ENCODE measurements around the gene KCNQ4.

The KCNQ4 gene

GRCh38 chr1:40825996-40826395, 42.4 kb downstream of the KCNQ4 start:
- no peak overlapping the region for H3K4me3 ChIP-seq (ENCODE audit: low read depth, low read length)
- no peak for TF ChIP-seq CTCF (IDR thresholded peaks at IDR 0.05; ENCODE audit: low read depth, low read length, missing control alignments)
- no peak for DNase-seq (ENCODE audit: low read depth)
- in situ Hi-C loops (cut with HindIII; ENCODE audit: low sequenced_read_pairs): no loop called here

- no peak for TF ChIP-seq CTCF (IDR thresholded peaks at IDR 0.05; ENCODE audit: low read depth, low read length, missing control alignments)
- DNase-seq (ENCODE audit: low read depth): no peak
- no peak overlapping the region for H3K4me3 ChIP-seq (ENCODE audit: low read depth, low read length)
- in situ Hi-C loops (cut with HindIII; ENCODE audit: low sequenced_read_pairs): no loop called here
These were observed 46.2 kb downstream of the KCNQ4 start for GRCh38 chr1:40829631-40830245.

- in situ Hi-C loops (cut with HindIII; ENCODE audit: low sequenced_read_pairs): no loop called here
- DNase-seq (ENCODE audit: low read depth): no peak
- no peak for TF ChIP-seq CTCF (IDR thresholded peaks at IDR 0.05; ENCODE audit: low read depth, low read length, missing control alignments)
- no peak overlapping the region for H3K4me3 ChIP-seq (ENCODE audit: low read depth, low read length)
These were observed 46.9 kb downstream of the KCNQ4 start for GRCh38 chr1:40830419-40830943.

- in situ Hi-C loops (cut with HindIII; ENCODE audit: low sequenced_read_pairs): no loop called here
- H3K4me3 ChIP-seq (ENCODE audit: low read depth, low read length): no peak overlapping the region
- no peak for DNase-seq (ENCODE audit: low read depth)
- no peak for TF ChIP-seq CTCF (IDR thresholded peaks at IDR 0.05; ENCODE audit: low read depth, low read length, missing control alignments)
These were observed 47.6 kb downstream of the KCNQ4 start for GRCh38 chr1:40831001-40831732.

GRCh38 chr1:40833979-40834378, 50.4 kb downstream of the KCNQ4 start:
- TF ChIP-seq CTCF (IDR thresholded peaks at IDR 0.05; ENCODE audit: low read depth, low read length, missing control alignments): no peak
- DNase-seq (ENCODE audit: low read depth): no peak
- H3K4me3 ChIP-seq (ENCODE audit: low read depth, low read length): no peak overlapping the region
- in situ Hi-C loops (cut with HindIII; ENCODE audit: low sequenced_read_pairs): no loop called here

GRCh38 chr1:40834968-40835545, 51.5 kb downstream of the KCNQ4 start:
- DNase-seq (ENCODE audit: low read depth): no peak
- in situ Hi-C loops (cut with HindIII; ENCODE audit: low sequenced_read_pairs): no loop called here
- TF ChIP-seq CTCF (IDR thresholded peaks at IDR 0.05; ENCODE audit: low read depth, low read length, missing control alignments): no peak
- no peak overlapping the region for H3K4me3 ChIP-seq (ENCODE audit: low read depth, low read length)

Measured in astrocyte of the cerebellum (primary cell).